Esophagus squamous epithelium (tissue), 4 donors: ENCODE results near the gene PTPN21.

ENCODE experiments used
- POLR2A ChIP-seq, 4 donors: fragments of 450-650 bp; IDR thresholded peaks; one replicate each; pipeline ENCODE4 v1.6.1; 2017; ENCODE audit warnings: antibody characterized with exemption in 4 of 4, mild to moderate bottlenecking in 4 of 4, moderate library complexity in 3 of 4
- TF ChIP-seq, protein P1 (sequence below), 6 experiments: fragments of 450-650 bp in 4 of 6; fragments of 200-600 bp in 2 of 6; sonication (generic) in 2 of 6; IDR thresholded peaks; one replicate each; pipeline ENCODE4 v1.5.1; 2016 to 2019; ENCODE audit warnings: antibody characterized with exemption in 6 of 6, mild to moderate bottlenecking in 4 of 6, moderate library complexity in 4 of 6

DNA sequence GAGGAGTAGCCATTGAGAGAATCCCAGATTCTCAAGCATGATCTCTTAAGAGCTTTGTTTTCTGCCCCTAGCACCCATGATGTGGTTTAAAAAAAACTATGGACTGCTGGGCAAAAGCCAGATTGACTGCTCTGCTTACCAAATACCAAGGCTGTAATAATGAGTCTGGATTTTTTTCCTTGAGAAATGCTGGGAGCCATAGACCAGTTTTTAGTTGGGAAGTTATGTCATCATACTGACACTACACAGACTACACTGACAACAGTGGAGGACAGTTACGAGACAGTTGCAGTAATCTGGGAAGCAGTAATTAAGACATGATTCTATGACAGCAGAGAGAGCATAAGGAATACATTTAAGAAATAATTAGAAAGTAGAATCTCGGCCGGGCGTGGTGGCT, 133.5 kb downstream of the PTPN21 start:
- TF ChIP-seq, protein P1, sequence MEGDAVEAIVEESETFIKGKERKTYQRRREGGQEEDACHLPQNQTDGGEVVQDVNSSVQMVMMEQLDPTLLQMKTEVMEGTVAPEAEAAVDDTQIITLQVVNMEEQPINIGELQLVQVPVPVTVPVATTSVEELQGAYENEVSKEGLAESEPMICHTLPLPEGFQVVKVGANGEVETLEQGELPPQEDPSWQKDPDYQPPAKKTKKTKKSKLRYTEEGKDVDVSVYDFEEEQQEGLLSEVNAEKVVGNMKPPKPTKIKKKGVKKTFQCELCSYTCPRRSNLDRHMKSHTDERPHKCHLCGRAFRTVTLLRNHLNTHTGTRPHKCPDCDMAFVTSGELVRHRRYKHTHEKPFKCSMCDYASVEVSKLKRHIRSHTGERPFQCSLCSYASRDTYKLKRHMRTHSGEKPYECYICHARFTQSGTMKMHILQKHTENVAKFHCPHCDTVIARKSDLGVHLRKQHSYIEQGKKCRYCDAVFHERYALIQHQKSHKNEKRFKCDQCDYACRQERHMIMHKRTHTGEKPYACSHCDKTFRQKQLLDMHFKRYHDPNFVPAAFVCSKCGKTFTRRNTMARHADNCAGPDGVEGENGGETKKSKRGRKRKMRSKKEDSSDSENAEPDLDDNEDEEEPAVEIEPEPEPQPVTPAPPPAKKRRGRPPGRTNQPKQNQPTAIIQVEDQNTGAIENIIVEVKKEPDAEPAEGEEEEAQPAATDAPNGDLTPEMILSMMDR (IDR thresholded peaks at IDR 0.05), result no peak
- TF ChIP-seq POLR2A (IDR thresholded peaks at IDR 0.05), result no peak
